HT1080 (cell line): Measurements from ENCODE around the gene PRKN. TPM values are rescaled to one million over a fixed set of nuclear protein-coding genes. Genes with fewer than 3 reads are reported as not detected.
A peak's percentile ranks its signal among the peaks of the same experiment; 100 is the strongest.

Experiments
- DNase-seq: peaks from one replicate; pipeline ENCODE4 v3.0.0-alpha.2; 2015; ENCODE audit warnings: low read depth
- total RNA-seq: library from RNA; depleted of rRNA; stranded (reverse); fragments of >200 nt; shearing (Covaris generic); gene quantifications from 2 replicates; pipeline ENCODE4 v1.2.3, GENCODE V29; 2014

Gene PRKN
- total RNA-seq, 1 experiment from 2014 or later: not detected

- no peak for DNase-seq
Observed at GRCh38 chr6:162711376-162711775, 16.2 kb downstream of the PRKN start.

DNA sequence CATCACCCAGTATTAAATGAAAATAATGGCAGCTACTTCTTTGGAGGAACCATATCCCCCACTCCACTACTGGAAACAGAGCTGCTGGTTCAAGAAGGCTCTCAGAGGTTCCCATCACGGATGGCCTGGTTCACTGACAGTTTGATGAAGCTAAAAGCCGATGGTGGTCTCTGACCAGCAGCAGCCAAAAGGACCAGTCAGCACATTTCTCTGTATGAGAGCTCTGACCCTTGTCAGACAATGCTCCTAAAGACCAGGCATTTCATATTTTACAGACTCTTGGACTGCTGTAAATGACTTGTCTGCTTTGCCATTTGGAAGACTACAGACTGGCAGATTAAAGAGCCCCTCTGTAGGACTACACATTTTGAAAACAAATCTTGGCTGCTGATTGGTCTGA is 16.6 kb downstream of the PRKN start:
- no peak for DNase-seq

- no peak for DNase-seq
Observed at GRCh38 chr6:162710419-162710818, 17.1 kb downstream of the PRKN start.

- DNase-seq: no peak
Observed at GRCh38 chr6:162709431-162709830, 18.1 kb downstream of the PRKN start.

GRCh38 chr6:162708971-162709370 is 18.6 kb downstream of the PRKN start:
- no peak for DNase-seq

GRCh38 chr6:162706232-162706631 is 21.3 kb downstream of the PRKN start:
- DNase-seq: no peak

- no peak for DNase-seq
Observed at GRCh38 chr6:162705736-162706135, 21.8 kb downstream of the PRKN start.

GRCh38 chr6:162704001-162704400 is 23.6 kb downstream of the PRKN start:
- DNase-seq: no peak

DNA sequence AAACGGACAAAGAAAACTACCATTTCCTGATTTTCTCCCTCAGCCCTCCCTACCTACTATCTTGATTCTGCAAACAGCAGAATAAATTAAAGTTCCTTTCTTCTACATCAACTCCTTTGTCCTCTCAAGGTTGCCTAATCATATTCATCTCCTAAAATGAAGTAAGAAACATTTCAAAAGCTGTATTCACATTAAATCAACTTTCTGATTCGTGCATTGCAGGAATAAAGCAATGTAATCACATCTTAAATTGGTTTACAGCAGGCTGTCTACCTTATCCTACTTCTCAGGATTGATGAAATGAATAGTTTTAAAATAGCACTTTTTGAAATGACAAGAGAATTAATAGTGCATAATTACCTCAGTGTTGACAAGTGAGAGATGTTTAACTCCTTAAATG is 25.1 kb downstream of the PRKN start:
- DNase-seq: no peak

- DNase-seq: peak; percentile 14
Observed at GRCh38 chr6:162701551-162701950, 26.0 kb downstream of the PRKN start.

DNA sequence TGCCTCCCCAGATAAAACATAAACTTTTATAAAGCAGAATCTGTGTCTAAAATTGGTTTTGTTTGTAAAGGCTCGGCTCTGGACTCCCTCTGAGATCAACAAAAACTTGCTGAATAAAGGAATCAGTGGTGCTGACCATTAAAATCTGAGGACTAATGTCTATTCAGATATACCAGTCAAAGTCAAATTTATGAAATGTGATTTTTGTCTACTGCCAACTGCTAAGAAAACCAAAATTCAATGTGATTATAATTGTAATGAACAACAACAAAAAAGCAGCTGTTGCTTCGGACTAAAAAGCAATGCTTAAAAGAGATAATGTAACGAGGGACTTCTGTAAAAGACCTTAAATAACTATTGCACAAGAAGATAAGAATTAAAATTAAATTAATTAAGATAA is 26.6 kb downstream of the PRKN start:
- DNase-seq: no peak

GRCh38 chr6:162699961-162700360 is 27.6 kb downstream of the PRKN start:
- no peak for DNase-seq

DNA sequence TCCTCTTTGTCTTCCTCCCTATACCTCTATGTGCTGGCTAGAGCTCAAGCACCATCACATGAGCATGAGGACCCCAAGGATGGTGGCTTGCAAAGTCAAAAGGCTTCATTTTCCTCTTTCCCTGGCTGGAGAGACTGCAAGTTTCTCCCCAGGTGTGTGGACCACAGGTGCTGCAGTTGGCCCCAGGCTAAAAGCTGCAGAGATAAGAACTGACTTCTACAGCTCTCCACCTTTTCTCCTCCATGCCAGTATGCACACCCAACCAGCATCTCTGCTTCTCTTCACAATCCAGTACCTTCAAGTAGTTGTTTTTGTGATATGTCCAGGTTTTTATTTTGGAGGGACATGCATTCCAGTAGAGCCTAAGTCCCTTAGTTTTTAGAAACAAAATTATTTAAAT is 29.1 kb downstream of the PRKN start:
- DNase-seq: no peak

DNA sequence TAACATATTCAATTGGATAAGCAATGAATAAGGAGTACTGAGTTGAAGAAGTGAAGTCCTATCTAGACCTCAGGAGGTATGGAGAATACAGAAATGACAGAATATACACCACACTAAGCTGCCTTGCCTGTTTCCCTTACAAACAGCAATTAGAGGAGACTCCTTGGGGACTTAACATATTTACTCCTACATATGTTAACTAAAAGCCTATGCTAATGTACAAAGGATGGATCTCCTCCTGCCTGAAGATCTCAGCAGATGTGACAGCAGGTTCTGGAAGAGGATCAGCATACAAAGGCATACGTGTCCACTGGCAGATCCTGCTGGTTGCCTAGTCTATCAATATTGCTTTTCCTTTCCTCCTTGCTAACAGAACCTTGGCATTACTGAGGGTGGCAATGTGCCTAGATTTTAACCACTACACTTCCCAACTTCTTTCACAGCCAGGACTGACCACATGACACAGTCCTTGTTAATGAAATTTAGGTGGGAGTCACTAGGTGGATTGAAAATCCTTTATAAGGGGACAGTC is 29.6 kb downstream of the PRKN start:
- no peak for DNase-seq

DNA sequence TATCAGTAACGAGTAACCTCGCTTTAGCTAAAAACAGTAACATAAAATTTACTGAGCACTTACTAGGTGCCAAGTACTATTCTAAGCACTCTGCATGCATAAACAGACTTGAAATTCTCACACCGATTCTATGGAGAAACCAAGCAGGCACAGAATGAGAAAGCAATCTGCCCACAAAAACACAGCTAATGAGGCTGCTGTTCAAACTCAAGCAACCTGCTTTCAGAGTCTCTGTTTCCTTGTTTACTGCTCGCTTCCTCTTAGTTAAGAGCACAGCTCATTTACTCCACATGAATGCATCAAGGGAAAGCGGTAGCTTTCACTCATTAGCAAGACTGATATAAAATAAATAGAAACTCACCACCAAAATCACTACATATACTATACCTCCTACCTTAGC is 37.4 kb downstream of the PRKN start:
- no peak for DNase-seq

DNA sequence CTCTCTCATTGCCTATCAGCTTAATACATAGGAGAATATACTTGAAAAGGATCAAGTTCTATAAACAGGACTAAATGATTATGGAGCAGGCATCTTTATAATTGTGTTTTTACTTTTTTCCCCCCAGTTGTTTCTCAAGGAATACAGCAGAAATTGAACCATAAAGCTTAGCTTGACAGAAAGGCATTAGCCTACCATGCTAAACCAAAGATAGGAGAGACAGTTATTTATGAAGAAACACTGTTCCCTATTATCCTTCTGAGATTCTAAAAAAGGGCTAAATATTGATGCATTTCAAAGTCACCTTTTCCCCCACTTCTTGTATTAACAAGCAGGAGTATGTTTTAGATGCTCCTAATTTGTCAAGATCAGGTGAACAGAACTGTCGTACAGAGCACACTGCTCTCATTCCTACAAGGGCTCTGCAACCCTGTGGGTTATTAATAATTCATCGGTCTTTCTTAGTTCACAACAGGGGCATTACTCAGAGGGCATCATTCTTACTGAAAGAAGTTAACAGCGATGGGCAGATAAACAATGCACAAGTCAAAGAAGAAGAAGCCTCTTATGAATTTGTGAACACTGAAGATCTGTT is 38.7 kb downstream of the PRKN start:
- no peak for DNase-seq

DNA sequence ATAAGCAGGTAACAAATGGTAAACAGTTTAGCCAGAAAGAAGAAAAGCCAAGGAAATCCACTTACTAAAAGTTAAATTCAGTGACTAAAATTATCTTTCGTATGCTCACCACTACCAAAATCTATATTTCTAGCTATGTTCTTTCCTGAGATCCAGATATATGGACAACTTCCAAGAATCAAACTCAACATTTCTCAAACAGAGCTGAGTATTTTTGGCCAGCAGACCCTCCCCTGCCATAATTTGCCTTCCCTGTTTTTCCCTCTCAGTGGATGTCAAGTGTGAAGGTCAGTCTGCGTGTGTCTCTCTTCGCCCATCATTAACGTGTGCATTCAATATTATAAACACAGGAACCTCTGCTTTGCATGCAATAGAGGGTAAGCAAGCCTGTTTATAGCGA is 42.0 kb downstream of the PRKN start:
- no peak for DNase-seq

DNA sequence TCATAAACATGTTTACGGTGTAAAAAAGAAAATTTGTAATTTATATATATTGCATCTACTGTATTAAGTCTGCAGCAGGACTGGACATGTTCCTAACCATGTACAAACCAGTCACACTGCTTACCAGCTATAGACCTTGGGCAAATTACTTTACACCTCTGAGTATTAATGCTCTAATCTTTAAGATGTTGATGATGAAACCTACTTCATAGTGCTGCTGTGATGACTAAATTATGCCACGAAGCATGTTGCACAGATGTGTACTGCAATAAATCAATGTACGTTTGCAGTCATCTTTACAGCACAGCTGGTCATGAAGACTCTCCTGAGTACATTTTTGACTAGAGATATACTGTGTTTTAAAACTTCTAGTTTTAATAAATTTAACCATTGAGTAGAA is 42.6 kb downstream of the PRKN start:
- DNase-seq: no peak

GRCh38 chr6:162684052-162684451 is 43.5 kb downstream of the PRKN start:
- no peak for DNase-seq

DNA sequence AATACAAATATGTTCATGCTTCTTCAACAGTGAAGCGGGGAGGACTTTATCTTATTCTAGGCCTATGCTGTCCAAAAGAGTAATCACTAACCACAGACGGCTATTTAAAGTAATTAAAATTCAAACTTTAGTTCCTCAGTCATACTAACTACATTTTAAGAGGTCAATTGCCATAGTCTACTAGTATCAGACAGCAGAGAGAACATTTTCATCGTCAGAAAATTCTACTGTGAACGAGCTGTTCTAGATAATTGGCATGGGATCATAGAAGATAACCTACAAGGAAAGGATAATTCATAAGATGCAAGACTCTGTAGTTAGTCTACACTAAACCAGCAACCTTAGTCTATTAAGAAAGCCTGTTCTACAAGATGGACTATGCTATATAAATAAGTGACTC is 44.4 kb downstream of the PRKN start:
- no peak for DNase-seq

GRCh38 chr6:162681447-162681846 is 46.1 kb downstream of the PRKN start:
- DNase-seq: no peak

- DNase-seq: no peak
Observed at GRCh38 chr6:162680871-162681270, 46.7 kb downstream of the PRKN start.

GRCh38 chr6:162680367-162680766 is 47.2 kb downstream of the PRKN start:
- DNase-seq: no peak

GRCh38 chr6:162679681-162680080 is 47.9 kb downstream of the PRKN start:
- no peak for DNase-seq
